IPS DF 6.9 (cell line): Measurements from ENCODE around the gene CCDC40.

Experiments
- DNase-seq: peaks from one replicate; pipeline ENCODE4 v3.0.0-alpha.2; 2013; ENCODE audit warnings: low read depth, low spot score
- H3K27ac ChIP-seq: one replicate; pipeline ENCODE4 v1.5.1; 2013; ENCODE audit warnings: low read length, control low read depth
- H3K27me3 ChIP-seq: 2 replicates; pipeline ENCODE4 v1.6.1; 2013; ENCODE audit warnings: mild to moderate bottlenecking, low read length; ENCODE audit not compliant: control insufficient read depth, insufficient read depth
- H3K36me3 ChIP-seq: 2 replicates; pipeline ENCODE4 v1.6.1; 2013; ENCODE audit warnings: low read length; ENCODE audit not compliant: control insufficient read depth, insufficient read depth
- H3K4me1 ChIP-seq: 2 replicates; pipeline ENCODE4 v1.6.1; 2013; ENCODE audit warnings: low read length; ENCODE audit not compliant: control insufficient read depth, insufficient read depth
- H3K4me3 ChIP-seq: 2 replicates; pipeline ENCODE4 v1.5.1; 2013; ENCODE audit warnings: mild to moderate bottlenecking, low read length
- H3K9me3 ChIP-seq: 2 replicates; pipeline ENCODE4 v1.6.1; 2013; ENCODE audit warnings: low read length, inconsistent platforms; ENCODE audit not compliant: control insufficient read depth, insufficient read depth
- WGBS: extraction: QIAGEN DNeasy Blood & Tissue Kit; methylation state at CpG from one replicate; pipeline ENCODE4 v1.1.7; 2013; ENCODE audit warnings: mixed read lengths, missing lambda C conversion rate; ENCODE audit not compliant: insufficient read length, insufficient coverage; 5-methylcytosine and 5-hydroxymethylcytosine counted together

CCDC40 gene

DNA sequence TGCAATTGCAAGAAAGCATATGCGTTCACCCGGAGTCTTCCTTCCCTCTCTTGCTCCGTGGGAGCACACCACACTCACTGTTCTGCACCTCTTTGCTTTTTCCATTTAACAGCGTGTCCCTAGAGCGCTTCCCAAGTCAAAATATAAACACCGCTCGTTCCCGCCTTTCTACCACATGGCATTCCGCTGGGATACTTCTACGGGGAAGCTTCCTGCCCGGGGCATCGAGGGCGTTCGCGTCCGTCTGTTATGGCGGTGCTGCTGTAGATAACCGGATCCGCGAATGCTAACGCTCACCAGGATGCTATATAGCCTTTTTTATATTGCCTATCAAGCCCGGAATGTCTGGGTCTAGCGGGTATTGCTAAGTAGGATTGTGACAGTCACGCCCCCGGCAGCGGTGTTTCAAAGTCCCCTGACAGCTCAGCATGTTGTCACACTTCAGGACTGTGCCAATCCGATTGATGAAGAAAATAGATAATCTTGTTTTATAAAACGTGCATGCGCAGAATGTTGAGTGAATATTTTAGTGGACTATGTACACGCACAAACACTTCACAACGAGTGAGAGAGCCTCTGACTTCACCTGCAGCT is 31.0 kb downstream of the CCDC40 start:
- Histone ChIP-seq H3K36me3 (no peaks in the 10 kb centered on the region), H3K4me3 (no peak overlapping the region), H3K27ac (no peak overlapping the region), H3K9me3 (no peaks in the 10 kb centered on the region), H3K27me3 (no peaks in the 10 kb centered on the region), H3K4me1 (peaks cover 3% of the 10 kb centered on the region)
- DNase-seq: no peak
- WGBS: no CpG with 5 or more reads among the region's 31 CpGs

DNA sequence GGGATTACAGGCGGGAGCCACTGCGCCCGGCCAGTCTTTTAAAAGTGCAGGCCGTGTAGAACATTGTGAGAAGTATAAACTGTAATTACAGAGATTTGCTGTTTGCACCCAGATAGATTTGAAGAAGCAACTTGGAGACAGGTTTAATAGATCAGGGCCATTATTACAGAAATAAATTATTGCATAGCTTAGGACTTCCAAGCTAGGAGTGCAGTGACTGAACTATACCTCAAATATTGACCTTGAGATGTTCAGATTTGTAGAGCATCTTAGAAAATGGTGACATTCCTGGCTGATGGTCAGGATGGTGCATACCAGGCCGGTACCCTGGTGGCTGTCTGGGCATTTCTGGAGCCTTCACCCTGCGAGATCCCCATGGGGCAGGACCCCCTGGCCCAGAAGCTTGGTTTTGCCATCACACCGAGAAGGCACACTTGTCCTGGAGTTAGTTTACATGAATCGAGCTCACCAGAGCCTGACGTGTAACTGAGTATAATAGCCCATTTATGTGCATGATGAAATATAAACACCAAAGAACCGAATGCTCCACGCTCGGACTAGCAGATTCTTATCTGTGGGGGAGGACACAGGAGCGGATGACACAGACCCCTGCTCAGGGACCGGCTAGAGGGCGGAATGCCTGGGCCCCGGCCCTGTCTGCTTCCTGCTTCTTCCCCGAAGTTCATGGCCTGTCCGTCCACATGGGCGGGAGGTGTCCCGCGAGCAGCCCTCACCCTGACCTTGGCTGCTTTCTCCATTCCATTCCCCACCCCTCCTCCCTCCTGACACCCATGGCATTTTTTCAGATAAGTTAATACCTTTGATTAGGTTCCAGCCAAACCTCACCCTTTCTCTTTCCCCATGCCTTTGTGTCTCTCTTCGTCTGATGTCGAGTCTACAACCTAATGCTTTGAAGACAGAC is 32.1 kb downstream of the CCDC40 start:
- H3K4me3 ChIP-seq: no peak overlapping the region
- H3K9me3 ChIP-seq: no peaks in the 10 kb centered on the region
- no peaks in the 10 kb centered on the region for H3K36me3 ChIP-seq
- DNase-seq: no peak
- H3K27ac ChIP-seq: no peak overlapping the region
- no peaks in the 10 kb centered on the region for H3K27me3 ChIP-seq
- WGBS: no CpG with 5 or more reads among the region's 23 CpGs
- peaks cover 3% of the 10 kb centered on the region for H3K4me1 ChIP-seq

DNA sequence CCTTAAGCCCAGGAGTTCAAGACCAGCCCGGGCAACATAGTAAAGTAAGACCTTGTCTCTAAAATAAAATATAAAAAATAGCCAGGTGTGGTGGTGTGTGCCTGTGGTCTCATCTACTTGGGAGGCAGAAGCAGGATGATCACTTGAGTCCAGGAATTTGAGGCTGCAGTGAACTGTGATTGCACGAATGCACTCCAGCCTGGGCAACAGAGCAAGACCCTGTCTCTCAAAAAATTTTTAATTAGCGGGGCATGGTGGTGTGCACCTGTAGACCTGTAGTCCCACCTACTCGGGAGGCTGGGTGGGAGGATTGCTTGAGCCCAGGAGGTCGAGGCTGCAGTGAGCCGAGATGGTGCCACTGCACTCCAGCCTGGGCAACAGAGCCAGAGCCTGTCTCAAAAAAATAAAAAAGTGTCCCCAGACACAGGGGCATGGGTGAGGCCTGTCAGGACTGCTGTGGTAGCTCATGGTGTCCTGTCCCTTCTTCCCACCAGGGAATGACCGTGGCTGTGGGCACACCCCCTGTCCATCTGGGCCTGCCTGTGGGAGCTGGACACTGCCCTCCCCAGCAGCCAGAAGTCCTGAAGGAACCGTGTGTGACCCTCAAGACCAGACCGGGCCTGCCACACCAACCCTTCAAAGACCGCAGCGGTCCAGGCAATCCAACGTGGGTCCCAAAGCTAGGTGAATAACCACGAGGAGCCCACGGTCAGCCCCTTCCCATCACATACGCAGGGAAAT is 34.1 kb downstream of the CCDC40 start:
- Histone ChIP-seq H3K4me3 (no peak overlapping the region), H3K27ac (no peak overlapping the region), H3K27me3 (no peaks in the 10 kb centered on the region), H3K9me3 (no peaks in the 10 kb centered on the region), H3K36me3 (no peaks in the 10 kb centered on the region), H3K4me1 (0 out of 2 replicates have a peak, but pooled peaks cover 1% of the 10 kb centered on the region)
- no peak for DNase-seq
- no CpG with 5 or more reads among the region's 15 CpGs for WGBS

DNA sequence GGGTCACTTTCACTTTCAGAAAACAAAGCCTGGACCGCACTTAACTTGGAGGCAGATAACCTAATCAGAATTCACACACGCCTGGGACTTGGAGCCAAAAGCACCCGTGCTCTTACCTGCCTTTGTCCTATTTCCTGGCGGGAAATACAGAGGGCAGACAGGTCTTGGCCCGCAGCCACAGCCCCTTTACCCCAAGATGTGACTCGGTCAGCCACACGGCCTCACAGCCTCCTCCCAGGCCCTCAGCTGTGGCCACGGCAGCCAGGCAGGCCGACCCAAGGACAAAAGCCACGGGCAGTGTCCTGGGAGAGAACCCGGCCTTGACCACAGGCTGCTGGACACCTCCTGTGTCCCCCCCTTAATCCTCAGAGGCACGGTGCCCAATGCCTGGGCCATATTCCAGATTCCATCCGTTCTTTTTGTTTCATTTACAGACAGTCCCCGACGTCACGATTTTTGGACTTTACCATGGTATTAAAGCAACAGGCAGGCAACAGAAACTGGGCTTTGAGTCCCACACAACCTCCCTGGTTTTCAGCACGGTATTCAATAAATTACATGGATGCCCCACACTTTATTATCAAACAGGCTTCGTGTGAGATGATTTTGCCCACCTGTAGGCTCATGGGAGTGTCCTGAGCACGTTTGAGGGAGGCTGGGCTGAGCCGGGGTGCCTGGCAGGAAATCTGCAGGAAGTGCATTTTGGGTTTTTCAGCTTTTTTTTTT is 34.8 kb downstream of the CCDC40 start:
- Histone ChIP-seq H3K27me3 (no peaks in the 10 kb centered on the region), H3K27ac (no peak overlapping the region), H3K9me3 (no peaks in the 10 kb centered on the region), H3K4me3 (no peak overlapping the region), H3K4me1 (0 out of 2 replicates have a peak, but pooled peaks cover 1% of the 10 kb centered on the region), H3K36me3 (no peaks in the 10 kb centered on the region)
- no peak for DNase-seq
- WGBS: no CpG with 5 or more reads among the region's 20 CpGs

DNA sequence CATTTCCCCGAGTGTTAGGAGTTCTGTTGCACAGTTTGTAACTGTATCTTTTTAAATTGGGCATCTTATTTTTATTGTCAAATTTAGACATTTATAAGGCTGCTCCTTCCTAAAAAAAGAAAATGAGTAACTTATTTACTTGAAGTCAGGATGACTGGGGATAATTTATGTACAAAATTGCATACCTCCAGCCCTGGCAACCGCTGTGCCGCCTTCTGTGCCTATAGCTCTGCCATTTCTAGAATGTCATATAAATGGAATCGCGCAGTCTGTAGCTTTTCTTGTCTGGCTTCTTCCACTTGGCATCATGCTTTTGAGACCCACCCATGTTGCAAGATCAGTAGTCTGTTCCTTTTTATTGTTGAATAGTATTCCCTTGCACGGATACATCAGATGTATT is 36.0 kb downstream of the CCDC40 start:
- WGBS: no CpG with 5 or more reads among the region's 6 CpGs
- H3K27ac ChIP-seq: no peak overlapping the region
- no peak for DNase-seq

DNA sequence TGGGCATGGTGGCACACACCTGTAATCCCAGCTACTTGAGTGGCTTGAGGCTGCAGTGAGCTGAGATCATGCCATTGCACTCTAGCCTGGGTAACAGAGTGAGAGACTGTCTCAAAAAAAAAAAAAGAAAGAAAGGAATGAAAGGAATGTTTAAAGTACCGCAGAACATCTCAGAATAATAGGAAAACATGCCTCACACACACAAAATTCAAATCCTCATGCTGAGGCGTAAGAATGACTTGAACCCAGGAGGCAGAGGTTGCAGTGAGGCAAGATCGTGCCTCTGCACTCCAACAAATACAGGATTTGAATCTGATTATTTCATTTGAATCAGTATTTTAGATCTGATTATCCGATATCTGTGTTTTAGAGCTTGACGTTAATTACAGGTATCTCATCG is 43.6 kb downstream of the CCDC40 start:
- Histone ChIP-seq H3K9me3 (no peaks in the 10 kb centered on the region), H3K27me3 (no peaks in the 10 kb centered on the region), H3K4me1 (0 out of 2 replicates have a peak, but pooled peaks cover 3% of the 10 kb centered on the region), H3K4me3 (no peak overlapping the region), H3K36me3 (no peaks in the 10 kb centered on the region), H3K27ac (no peak overlapping the region)
- DNase-seq: no peak
- no CpG with 5 or more reads among the region's 6 CpGs for WGBS

More for the DNA sequence above, 36.0 kb downstream of the CCDC40 start:
- no peaks in the 10 kb centered on the region for H3K36me3 ChIP-seq
- no peak overlapping the region for H3K4me3 ChIP-seq
- H3K4me1 ChIP-seq: 0 out of 2 replicates have a peak, but pooled peaks cover 1% of the 10 kb centered on the region
- no peaks in the 10 kb centered on the region for H3K9me3 ChIP-seq
- no peaks in the 10 kb centered on the region for H3K27me3 ChIP-seq

DNA sequence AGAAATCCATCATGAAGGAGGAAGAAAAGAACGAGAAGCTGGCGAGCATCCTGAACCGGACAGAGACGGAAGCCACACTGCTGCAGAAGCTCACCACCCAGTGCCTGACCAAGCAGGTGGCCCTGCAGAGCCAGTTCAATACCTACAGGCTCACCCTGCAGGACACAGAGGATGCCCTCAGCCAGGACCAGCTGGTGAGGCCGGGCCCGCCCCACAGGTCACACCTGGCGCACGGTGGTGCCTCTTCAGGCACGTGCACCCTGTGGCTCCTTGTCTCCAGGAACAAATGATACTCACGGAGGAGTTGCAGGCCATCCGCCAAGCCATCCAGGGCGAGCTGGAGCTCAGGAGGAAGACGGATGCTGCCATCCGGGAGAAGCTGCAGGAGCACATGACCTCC is 45.2 kb downstream of the CCDC40 start:
- no peak overlapping the region for H3K4me3 ChIP-seq
- H3K27ac ChIP-seq: no peak overlapping the region
- 0 out of 2 replicates have a peak, but pooled peaks cover 3% of the 10 kb centered on the region for H3K4me1 ChIP-seq
- no peak for DNase-seq
- no peaks in the 10 kb centered on the region for H3K27me3 ChIP-seq
- no peaks in the 10 kb centered on the region for H3K9me3 ChIP-seq
- H3K36me3 ChIP-seq: no peaks in the 10 kb centered on the region
- WGBS: no CpG with 5 or more reads among the region's 14 CpGs

DNA sequence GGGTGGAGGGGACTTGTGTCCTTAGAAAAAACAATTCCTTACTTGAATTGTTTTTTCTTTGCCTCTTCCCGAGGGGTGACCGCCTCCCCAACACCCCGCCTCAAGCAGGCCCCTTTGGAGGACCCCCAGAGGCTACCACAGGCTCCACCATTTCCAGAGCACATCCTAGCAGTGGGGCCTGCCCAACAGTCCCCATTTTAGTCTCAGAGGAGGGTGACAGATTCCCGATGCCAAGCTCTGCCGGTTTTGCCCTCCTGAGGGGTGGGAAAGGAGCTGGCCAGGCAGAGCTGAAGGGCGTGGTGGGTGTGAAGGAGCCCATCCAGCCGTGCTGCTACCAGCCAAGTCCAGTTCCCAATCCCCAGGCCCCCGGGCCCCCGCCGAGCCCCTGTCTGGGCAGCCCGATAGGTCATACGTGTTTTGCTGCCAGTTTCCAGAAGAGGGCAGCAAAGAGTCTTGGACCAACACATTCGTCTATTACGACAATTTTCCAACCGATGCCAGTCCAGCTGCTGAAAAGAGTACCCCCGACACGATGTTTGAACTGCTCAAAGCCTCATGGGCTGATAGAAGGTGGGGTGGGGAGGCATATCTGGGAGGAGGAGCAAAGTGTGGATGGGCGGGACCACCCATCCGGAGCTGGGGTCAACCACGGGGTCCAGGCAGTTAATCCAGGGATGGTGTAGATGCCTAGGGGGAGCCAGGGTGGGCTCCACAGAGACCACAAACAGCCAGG is 46.1 kb downstream of the CCDC40 start:
- Histone ChIP-seq H3K4me1 (0 out of 2 replicates have a peak, but pooled peaks cover 3% of the 10 kb centered on the region), H3K36me3 (no peaks in the 10 kb centered on the region), H3K4me3 (no peak overlapping the region), H3K9me3 (no peaks in the 10 kb centered on the region), H3K27me3 (no peaks in the 10 kb centered on the region), H3K27ac (no peak overlapping the region)
- no peak for DNase-seq
- WGBS: no CpG with 5 or more reads among the region's 20 CpGs

DNA sequence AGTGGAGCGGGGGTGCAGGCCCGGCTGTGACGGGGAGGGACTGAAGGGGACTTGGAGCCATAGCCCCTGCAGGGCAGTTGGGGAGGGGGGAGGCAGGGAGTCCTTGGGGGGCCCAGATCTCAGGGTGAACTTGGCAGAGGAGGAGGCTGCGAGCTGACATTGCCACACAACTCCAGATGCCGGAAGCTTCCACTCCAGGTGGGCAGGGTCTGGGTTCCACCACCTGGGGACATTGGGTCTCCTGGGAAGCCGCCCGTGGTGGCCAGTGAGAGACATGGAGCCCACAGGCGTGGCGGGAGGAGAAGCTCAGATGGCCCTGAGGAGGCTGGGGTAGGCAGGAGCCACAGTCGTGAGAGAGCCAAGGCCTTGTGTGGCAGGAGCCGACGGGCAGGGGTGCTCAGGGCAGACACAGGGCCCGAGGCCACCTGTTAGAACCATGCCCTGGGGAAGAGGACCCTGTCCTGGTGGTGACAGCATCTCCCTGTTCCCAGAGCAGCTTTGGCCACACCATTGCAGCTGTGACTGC is 46.8 kb downstream of the CCDC40 start:
- no peak overlapping the region for H3K27ac ChIP-seq
- no peak overlapping the region for H3K4me3 ChIP-seq
- no CpG with 5 or more reads among the region's 13 CpGs for WGBS

More for the DNA sequence above, 46.8 kb downstream of the CCDC40 start:
- Histone ChIP-seq H3K9me3 (no peaks in the 10 kb centered on the region), H3K4me1 (0 out of 2 replicates have a peak, but pooled peaks cover 3% of the 10 kb centered on the region), H3K27me3 (no peaks in the 10 kb centered on the region), H3K36me3 (no peaks in the 10 kb centered on the region)
- DNase-seq: no peak
